ENCODE measurements around the gene CWF19L2.
"Not testable (repeated sequence)": the region's sequence is repeated elsewhere in the genome, so short reads cannot be mapped to it uniquely, and the experiment has no call there.

CWF19L2 gene

GRCh38 chr11:107438148-107438547 is 19.5 kb downstream of the CWF19L2 start:
- no peak for DNase-seq (ENCODE audit: low spot score)

DNA sequence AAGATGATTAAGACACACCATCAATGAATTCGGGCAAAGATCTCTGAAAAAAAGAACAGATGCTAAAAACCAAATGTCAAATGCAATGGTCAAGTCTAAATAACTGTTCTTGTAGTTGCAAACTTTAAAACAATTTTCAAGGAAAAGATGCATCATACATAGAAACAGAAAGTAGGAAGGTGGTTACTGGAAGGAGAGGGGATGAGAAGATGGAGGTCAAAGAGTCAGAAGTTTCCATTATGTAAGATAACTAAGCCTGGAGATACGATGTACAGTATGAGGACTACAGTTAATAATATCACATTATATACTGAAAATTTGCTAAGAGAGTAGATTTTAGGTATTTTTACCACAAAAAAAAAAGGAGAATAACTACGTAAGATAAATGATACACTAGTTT is 27.1 kb downstream of the CWF19L2 start:
- no peak for DNase-seq (ENCODE audit: low spot score)

- DNase-seq (ENCODE audit: low spot score) = no peak
Observed at GRCh38 chr11:107427569-107428180, 29.9 kb downstream of the CWF19L2 start.

- no peak for DNase-seq (ENCODE audit: low spot score)
Observed at GRCh38 chr11:107413352-107413751, 44.3 kb downstream of the CWF19L2 start.

DNA sequence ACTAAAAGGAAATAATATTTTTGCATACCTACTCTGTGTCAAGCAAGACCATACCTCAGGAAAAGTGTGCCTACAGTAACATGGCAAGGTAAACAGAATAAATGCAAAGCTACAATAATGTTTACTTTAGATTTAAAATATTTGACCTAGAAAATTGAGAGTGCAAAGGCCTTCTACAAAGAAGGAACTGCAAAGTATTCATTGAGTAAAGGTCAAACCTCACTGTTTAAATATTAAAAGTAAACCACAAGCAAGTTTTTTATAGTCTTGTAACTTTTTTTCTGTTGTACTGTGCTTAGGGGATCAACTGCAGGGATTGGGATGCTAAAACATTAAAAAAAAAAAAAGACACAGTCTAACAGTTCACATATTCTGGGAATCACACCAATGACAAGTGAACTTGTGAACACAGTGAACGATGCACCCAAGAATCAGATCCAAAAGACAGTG is 48.8 kb downstream of the CWF19L2 start:
- DNase-seq (ENCODE audit: low spot score) = no peak

GRCh38 chr11:107405260-107405659 is 52.4 kb downstream of the CWF19L2 start:
- no peak for DNase-seq (ENCODE audit: low spot score)

DNA sequence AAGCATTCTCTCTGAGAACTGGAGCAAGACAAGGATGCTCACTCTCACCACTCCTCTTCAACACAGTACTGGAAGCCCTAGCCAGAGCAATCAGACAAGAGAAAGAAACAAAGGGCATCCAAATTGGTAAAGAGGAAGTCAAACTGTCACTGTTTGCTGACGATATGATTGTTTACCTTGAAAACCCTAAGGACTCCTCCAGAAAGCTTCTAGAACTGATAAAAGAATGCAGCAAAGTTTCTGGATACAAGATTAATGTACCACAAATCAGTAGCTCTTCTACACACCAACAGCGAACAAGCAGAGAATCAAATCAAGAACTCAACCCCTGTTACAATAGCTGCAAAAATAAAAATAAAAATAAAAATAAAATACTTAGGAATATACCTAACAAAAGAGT is 56.5 kb downstream of the CWF19L2 start:
- DNase-seq (ENCODE audit: low spot score) = not testable (repeated sequence)

- no peak for DNase-seq (ENCODE audit: low spot score)
Observed at GRCh38 chr11:107397357-107397756, 60.3 kb downstream of the CWF19L2 start.

GRCh38 chr11:107392611-107393010 is 65.0 kb downstream of the CWF19L2 start:
- DNase-seq (ENCODE audit: low spot score) = peak; percentile 37

DNA sequence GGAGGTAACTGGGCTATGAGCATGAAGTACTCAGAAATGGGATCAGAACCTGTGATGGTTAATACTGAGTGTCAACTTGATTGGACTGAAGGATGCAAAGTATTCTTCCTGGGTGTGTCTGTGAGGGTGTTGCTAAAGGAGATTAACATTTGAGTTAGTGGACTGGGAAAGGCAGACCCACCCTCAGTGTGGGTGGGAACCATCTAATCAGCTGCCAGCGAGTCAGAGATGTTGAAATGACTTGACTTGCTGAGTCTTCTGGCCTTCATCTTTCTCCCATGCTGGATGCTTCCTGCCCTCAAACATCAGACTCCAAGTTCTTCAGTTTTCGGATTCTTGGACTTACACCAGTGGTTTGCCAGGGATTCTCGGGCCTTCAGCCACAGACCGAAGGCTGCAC is 66.9 kb downstream of the CWF19L2 start:
- DNase-seq (ENCODE audit: low spot score) = not testable (repeated sequence)

- peak; percentile 54 for DNase-seq (ENCODE audit: low spot score)
Observed at GRCh38 chr11:107387666-107388065, 70.0 kb downstream of the CWF19L2 start.

DNA sequence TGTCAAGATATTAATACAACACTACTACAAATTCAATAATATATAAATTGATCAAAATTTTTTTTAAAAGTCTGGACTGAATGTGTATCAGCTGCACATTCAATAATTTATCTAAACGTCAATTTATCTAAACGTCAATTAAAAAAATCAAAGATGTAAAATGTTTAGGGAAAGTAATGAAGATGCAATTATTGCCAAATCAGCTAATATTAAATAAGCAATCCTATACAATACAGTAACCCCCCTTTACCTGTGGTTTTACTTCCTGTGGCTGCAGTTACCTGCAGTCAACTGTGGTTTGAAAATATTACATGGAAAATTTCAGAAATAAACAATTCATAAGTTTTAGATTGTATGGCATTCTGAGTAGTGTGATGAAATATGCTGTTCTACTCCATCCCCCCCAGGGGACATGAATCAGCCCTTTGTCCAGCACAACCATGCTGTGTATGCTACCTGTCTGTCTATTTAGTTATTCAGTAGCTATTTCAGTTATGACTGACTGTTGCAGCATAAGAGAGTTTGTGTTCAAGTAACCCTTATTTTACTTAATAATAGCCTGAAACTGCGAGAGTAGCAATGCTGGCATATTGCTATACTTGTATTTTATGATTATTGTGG is 72.2 kb downstream of the CWF19L2 start:
- no peak for DNase-seq (ENCODE audit: low spot score)

GRCh38 chr11:107384144-107384852 is 73.3 kb downstream of the CWF19L2 start:
- DNase-seq (ENCODE audit: low spot score) = no peak

DNA sequence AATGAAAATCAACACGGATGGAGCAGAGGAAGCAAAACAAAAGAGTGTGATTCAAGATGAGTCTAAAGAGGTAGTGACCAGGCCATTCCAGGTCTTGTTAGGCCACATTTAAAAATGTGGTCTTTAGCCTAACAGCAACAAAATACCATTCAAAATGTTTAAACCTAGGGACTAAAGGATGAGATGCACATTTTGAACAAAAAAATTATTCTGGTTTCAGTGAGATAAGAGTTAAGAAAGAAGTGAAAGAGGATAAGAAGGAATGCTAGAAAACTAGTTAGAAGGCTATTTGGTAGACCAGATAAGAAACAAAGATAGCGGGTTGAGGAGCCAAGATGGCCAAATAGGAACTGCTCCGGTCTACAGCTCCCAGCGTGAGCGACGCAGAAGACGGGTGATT is 85.2 kb downstream of the CWF19L2 start:
- DNase-seq (ENCODE audit: low spot score) = no peak

DNA sequence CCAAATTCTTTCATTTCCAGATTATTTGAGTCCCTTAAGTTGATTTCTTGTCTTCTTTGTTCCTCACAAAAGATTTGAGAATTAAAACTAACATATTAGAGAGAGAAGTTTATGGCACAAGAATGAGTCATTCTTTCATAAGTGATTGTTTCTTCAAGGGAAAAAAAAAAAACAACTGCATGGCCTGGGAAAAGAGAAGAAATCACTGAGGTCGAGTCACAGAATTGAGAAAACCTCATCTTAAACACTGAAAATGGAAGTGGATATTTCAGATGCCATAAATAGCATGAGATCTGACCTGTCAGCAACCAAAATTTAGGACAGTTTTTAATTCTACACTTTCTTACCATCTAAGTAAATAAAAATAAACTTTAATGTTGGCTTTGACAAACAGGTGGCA is 87.2 kb downstream of the CWF19L2 start:
- DNase-seq (ENCODE audit: low spot score) = no peak

DNA sequence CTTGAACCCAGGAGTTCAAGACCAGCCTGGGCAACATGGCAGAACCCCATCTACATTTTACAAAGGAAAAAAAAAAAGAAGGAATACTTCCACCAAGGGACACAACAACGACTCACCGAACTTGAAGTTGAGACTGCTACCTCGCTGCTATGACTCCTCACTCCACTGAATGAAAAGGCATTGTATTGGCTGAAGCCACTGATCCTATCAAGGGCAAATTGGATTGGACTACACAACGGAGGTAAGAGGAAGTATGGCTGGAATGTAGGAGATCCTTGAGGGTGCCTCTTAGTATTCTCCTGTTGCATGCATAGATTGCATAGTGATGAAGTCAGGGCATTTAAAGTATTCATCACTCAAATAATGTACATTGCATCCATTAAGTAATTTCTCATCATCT is 97.9 kb downstream of the CWF19L2 start:
- DNase-seq (ENCODE audit: low spot score) = no peak

DNA sequence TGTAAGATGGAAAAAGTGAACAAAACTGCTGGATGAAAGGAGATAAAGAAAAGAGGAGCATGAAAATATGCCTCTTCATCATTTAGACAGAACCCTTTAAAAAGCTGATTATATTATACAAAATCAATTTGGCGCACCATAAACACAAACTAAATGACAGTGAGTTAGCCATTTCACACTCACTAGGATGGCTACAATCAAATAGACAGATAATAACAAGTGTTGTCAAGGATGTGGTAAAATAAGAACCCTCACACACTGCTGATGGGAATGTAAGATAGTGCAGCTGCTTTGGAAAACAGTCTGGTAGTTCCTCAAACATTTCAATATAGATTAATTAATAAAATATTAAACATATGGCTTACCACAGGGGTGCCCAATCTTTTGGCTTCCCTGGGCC is 99.7 kb downstream of the CWF19L2 start:
- no peak for DNase-seq (ENCODE audit: low spot score)

DNA sequence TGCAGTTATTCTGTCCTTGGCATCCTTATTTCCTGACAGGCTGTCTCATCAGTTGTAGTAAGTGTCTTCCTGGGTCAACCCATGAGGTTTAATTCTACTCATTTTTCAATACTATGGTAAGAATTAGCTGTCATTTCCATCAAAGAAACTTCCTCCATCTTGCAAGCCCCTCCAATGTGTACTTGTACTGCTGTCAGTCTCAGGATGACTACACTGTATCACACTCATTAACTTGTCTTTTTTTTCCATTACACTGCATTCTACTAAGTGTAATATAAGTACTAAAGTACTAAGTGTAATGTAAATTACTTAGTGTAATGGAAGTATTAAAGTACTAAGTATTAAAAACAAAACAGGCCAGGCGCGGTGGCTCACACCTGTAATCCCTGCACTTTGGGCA is 102.8 kb downstream of the CWF19L2 start:
- DNase-seq (ENCODE audit: low spot score) = no peak

GRCh38 chr11:107337917-107338316 is 119.7 kb downstream of the CWF19L2 start:
- DNase-seq (ENCODE audit: low spot score) = no peak

DNA sequence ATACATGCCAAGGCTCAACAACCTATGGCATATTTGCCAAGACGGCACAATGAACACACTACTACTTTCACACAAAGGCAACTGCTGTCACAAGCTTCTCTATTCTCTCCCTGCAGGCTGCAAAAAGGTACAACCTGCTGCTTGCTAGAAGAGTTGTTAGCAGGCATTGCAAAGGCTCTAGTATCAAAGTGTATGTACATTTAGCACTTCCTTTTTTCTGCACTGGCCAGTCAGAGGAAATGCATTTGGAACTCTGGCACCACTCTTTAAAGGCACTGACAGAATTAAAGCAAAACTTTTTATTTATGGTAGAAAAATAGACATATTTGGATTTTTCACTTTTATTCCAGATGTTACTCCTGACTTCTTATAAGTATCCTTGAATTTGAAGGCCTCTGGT is 125.9 kb downstream of the CWF19L2 start:
- no peak for DNase-seq (ENCODE audit: low spot score)

- DNase-seq (ENCODE audit: low spot score) = no peak
Observed at GRCh38 chr11:107329164-107329563, 128.5 kb downstream of the CWF19L2 start.

DNA sequence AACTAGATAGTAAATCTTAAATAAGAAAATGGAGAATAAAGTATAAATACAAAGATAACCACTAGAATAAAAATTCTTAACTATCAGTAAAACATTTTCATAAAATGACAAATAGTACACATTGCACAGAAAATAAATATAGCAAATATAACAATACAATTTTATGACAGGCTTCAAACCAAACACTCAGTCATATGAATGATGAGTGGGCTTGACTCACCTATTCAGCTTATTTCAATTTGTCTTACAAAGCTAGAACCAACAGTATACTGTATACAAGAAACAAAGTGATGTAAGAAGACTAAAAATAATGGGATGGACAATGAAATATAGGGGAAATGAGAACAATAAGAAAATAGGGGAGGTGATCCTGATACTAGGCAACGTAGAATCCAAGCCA is 141.2 kb downstream of the CWF19L2 start:
- no peak for DNase-seq (ENCODE audit: low spot score)

- DNase-seq (ENCODE audit: low spot score) = no peak
Observed at GRCh38 chr11:107307991-107308390, 149.6 kb downstream of the CWF19L2 start.
